ENCODE results near the gene CIC. TPM values are rescaled to one million over a fixed set of nuclear protein-coding genes. Genes with fewer than 3 reads are reported as not detected.

The CIC gene
- total RNA-seq, 1 donor from 2014 or later, result 57.9 TPM

- DNase-seq (ENCODE audit: low spot score), result no peak
Measured at GRCh38 chr19:42275103-42275502, 6.1 kb downstream of the CIC start.

GRCh38 chr19:42275517-42275916 is 6.5 kb downstream of the CIC start:
- DNase-seq (ENCODE audit: low spot score), result no peak

DNA sequence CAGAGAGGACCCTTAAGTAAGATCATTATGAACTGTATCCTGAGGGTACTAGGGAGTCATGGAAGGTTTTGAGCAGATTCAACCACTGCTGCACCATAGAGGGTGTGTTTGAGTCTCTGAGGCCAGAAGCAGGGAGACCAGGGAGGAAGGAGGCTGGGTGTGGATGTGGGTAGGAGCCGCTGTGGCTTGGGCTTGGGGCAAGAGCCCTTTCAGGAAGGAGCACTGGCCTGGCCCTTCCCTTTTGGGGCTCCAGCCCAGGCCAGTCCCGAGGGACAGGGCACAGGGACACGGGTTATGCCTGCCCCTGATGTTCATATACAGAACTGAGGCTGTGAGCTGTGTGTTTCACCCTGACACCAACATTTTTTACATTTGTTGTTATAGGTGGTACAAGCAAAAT is 7.2 kb downstream of the CIC start:
- DNase-seq (ENCODE audit: low spot score), result no peak

DNA sequence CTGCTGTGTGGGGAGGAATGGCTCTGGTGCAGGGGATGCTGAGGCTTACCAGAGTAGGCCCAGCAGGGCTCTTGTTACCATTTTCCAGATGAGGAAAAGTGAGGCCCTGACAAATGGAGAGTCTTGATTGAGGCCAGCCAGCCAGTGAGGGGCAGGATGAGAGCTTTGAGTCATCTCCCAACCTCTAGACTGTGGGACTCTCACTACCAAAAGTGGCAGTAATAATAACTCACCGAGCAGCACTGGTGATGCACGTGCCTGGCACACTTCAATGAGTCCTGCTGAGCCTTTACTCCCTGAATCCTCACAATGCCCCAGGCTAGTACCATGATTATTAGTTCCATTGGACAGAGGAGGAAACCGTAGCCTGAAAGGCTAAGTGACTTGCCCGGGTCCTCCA is 7.8 kb downstream of the CIC start:
- DNase-seq (ENCODE audit: low spot score), result no peak

- no peak for DNase-seq (ENCODE audit: low spot score)
Measured at GRCh38 chr19:42277821-42278451, 8.9 kb downstream of the CIC start.

GRCh38 chr19:42278452-42279154 is 9.6 kb downstream of the CIC start:
- no peak for DNase-seq (ENCODE audit: low spot score)

DNA sequence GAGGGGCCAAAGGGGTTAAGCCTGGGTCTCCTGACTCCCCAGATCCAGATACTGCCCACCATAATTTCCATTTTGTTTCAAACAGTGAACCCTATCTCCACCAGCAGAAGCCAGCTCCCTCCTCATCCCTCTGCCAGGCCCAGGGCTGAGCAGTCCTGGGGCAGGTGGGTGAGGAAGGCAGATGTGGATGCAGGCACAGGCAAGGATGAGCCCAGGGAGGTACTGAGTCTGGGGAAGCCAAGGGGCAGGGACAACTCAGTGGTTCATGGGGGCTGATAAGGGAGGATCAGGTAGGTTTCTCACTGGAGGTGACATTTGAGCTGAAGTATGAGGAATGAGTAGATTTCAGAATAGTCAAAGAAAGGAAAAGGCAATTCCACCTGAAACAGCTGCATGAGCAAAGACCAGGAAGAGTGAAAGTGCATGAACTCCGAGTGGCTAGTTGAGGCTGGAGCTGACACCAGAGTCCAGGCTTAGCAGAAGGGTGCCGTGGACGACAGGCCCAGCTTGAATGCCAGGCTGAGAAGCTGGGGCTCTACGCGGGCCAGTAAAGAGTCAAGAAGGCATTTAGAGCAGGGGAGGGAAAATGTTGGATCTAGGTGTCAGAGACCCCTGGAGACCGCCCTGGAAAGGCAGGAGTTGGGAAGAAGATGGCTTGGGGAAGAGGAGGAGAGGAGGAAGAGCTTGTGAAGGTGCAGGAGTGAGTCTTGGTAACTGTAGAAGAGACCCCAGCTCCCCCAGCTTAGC is 10.3 kb downstream of the CIC start:
- DNase-seq (ENCODE audit: low spot score), result no peak

- peak; percentile 98 for DNase-seq (ENCODE audit: low spot score)
Measured at GRCh38 chr19:42279902-42280814, 11.1 kb downstream of the CIC start.

- no peak for DNase-seq (ENCODE audit: low spot score)
Measured at GRCh38 chr19:42280815-42281145, 11.7 kb downstream of the CIC start.

DNA sequence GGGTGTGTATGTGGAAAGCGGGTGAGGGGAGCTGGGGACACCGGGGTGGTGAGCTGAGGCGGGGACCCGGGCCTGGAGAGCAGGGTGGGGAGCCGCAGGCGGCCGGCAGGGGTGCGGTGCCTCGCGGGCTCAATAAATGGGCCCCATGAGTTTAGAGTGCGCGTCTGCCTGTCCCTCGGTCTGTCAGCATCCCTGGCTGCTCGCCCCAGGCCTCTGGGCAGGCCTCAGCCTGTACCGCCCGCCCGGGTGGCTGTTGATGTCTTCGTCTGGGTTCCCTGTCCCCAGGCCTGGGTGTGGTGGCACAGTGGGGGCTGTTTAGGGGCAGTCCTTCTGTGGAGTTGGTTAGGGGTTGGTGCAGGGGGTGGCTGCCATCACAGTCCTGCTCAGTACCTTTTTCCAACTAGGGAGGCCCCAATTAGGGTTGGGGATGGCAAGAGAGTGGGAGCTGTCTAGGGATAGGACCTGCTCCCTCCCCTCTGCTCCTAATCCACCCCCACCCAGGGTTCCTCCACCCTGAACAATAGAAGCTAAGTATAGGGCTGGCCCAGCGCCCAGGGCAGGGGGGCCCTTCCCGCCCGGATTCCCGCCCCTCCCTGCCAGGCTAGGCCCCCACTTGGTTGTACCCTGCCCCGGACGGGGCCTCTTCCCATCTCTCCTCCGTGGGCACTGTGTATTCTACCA is 12.2 kb downstream of the CIC start:
- DNase-seq (ENCODE audit: low spot score), result peak; percentile 92

DNA sequence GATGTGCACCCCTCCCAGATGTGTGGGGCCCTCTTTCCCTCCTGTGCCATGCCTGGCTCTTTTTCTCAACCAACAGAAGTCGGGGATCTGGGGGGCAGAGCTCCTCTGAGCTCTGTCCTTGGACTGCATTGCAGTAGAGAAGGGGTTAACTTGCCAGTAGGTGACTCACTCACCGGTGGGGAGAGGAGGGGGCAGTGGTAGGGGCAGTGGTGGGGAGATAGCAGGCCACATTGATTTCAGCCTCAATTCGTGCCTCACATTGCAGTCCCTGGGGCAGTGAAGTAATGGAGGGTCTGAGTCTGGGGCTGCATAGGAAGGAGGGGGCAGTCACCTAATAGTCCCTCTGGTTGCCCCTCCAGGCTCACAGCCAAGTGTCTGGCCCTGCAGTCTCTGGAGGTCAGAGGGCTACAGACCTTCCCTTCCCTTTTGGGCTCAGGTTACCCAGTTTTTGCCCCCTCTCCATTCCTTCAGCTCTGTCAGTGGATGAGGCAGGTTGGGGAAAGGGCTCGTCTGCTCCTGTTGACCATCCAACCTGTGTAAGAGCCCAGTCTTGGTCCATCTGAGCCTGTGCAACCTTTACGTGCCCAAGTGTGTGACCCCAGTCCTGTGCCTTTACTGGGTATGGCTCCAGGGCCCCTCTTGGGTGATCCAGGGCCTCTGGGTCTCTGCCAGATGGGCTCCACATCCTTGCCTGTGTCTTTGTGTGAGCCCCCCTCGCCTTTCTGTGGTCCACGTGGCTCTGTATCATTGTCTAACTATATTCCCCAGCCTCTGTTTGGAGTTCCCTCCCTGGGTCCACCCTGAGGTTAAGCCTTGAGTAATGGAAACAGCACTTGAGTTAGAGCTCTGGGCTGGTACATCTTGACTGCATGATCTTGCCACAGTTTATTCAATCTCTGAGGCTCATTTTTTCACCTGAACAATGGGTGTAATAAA is 13.0 kb downstream of the CIC start:
- DNase-seq (ENCODE audit: low spot score), result no peak

DNA sequence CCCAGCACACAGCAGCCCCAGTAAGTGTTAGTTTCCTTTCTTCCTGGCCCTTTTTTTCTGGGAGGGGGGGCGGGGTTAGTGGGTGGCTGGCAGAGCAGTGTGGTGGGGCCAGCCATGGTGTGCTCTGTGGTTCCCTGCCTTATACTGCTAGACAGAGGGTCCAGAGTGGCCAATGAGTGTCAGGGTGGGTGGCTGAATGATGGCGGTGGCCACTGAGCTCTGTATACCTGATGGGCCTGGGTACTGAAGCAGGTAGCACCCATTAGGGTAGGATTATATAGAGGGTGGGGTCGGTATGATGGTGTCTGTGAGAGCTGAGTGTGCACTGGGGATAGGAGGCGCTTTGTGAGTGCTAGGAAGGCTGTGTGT is 13.8 kb downstream of the CIC start:
- no peak for DNase-seq (ENCODE audit: low spot score)

GRCh38 chr19:42283188-42284065 is 14.4 kb downstream of the CIC start:
- DNase-seq (ENCODE audit: low spot score), result peak; percentile 98

DNA sequence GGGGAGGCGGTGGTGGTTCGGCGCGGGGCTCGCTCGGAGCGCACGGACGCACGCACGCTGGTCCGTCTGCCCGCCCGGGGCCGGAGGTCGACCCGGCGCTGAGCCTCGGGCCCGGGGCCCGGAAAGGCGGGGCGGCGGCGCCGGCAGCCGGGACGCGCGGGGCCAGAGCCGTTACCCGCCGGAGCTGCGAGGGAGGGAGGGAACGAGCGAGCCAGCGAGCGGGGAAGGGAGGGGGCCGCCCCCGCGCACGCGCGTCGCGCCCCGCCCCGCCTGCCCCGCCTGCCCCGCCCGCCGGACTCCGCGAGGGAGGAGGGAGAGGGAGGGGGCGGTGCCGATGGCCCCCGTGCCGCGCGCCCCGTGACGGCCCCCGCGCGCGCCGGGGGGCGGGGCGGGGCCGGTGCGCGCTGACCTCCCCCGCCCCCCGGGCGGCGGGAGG is 15.0 kb downstream of the CIC start:
- DNase-seq (ENCODE audit: low spot score), result peak; percentile 94

DNA sequence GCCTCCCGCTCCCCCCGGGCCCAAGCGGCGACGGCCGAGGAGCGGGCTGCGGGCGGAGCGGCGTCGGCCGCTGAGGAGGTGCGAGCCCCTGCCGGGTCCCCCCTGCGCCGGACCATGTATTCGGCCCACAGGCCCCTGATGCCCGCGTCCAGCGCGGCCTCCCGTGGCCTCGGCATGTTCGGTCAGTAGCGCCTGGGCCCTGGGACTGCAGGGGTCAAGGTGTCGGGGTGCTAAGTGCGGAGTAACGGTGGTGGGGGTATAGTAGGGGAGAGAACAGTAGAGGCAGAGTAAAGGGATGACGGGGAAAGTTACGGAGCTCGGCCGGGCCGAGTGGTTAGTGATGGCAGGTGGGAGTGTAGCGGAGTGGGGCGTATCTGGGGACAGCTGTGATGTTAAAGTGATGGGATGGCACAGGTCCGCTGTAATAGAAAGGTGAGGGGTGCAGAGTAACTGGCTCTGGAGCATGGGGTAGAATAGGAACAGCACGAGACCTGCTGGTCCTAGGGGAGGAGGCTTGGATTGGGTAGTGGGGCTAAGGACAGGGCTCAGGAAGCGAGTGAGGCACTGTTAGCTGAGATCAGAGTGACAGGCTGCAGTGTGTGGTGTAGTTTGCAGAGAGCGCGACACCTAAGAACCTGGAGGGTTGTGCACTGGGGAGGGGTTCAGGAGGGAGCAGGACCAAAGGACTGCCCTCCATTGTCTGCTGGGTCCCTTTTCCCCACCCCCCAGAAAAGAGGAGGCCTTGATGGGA is 15.7 kb downstream of the CIC start:
- DNase-seq (ENCODE audit: low spot score), result no peak

DNA sequence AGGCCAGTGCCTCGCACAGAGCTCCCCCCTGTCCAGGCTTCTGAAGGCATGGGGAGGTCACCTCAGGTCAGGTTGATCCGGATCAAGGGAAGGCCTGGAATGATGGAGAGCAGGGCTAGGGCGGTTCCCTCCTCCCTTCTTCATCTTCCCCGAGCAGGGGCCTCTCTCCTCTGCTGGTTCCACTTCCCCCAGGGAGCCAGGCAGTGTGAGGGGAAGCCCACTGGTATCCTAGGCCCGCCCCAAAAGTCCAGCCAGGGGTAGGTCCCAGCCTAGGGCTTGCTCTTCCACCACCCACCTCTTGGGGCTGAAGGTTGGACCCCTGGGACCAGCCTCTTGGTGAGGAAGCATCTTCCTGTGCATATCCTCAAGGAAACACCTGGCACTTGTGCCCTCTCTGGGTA is 16.5 kb downstream of the CIC start:
- DNase-seq (ENCODE audit: low spot score), result no peak

- DNase-seq (ENCODE audit: low spot score), result no peak
Measured at GRCh38 chr19:42285988-42286348, 16.9 kb downstream of the CIC start.

DNA sequence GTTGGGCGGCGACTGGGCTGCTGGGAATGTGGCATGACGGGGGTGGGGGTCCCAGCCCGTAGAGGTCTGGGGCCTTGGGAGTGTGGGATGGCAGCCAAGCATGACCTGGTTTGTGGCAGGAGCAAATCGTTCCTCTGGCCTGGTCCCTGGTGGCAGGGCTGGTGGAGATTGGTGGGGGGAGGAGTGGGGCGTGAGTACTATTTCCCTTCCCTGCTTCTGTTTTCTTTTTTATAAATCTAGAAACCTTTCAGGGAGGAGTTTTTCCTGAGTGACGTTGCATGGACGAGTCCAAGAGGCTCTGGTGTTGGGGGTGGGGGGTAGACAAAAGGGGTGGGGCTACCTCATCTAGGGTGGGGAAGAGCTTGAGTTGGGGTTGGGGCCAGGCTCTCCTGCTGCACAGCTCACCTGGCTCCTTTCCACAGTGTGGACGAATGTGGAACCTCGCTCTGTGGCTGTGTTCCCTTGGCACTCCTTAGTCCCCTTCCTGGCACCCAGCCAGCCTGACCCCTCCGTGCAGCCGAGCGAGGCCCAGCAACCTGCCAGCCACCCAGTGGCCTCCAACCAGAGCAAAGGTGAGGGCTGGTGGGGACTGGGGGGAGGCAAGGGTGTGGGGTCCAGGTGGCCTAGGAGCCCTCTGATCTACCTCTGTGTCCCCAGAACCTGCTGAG is 17.4 kb downstream of the CIC start:
- DNase-seq (ENCODE audit: low spot score), result no peak

Measured in mesenteric fat pad (tissue), 1 donor.